ENCODE results near the gene DOCK10.

GRCh38 chr2:224937887-224938286, 104.4 kb downstream of the DOCK10 start:
- TF ChIP-seq CTCF (IDR thresholded peaks at IDR 0.05; ENCODE audit: borderline replicate concordance, extremely low read depth, low read length, poor library complexity, severe bottlenecking) (no peak), EZH2 (IDR thresholded peaks at IDR 0.05; ENCODE audit: borderline replicate concordance, low read depth, low read length, severe bottlenecking) (no peak)

Data from DND-41 (cell line).